Ovary (tissue), 9 donors: ENCODE measurements around the gene HIBADH. TPM values are rescaled to one million over a fixed set of nuclear protein-coding genes. Genes with fewer than 3 reads are reported as not detected.

Experiments used
- DNase-seq, 5 donors: peaks; one replicate each; pipeline ENCODE4 v3.0.0-alpha.2; 2019 to 2020
- H3K27ac ChIP-seq, 2 donors: fragments of 200-600 bp; one replicate each; pipeline versions ENCODE4 v1.5.1 to v1.8.0; 2019 to 2022
- H3K27me3 ChIP-seq: fragments of 200-600 bp; one replicate; pipeline ENCODE4 v1.8.0; 2022
- H3K36me3 ChIP-seq: fragments of 200-600 bp; sonication (generic); one replicate; pipeline ENCODE4 v1.5.1; 2019
- H3K4me1 ChIP-seq: one replicate; pipeline ENCODE4 v1.8.1; 2013; ENCODE audit warnings: mild to moderate bottlenecking, moderate library complexity; ENCODE audit not compliant: insufficient read depth
- H3K4me3 ChIP-seq: fragments of 200-600 bp; sonication (generic); one replicate; pipeline ENCODE4 v1.5.1; 2017
- H3K9me3 ChIP-seq, 2 donors: fragments of 200-600 bp in 1 of 2; sonication (generic) in 1 of 2; one replicate each; pipeline versions ENCODE4 v1.5.1 to v1.8.1; 2013 to 2019; ENCODE audit warnings: mild to moderate bottlenecking in 1 of 2, moderate library complexity in 1 of 2
- EP300 ChIP-seq: sonication (generic); formaldehyde crosslinking; IDR thresholded peaks from one replicate; pipeline ENCODE4 v1.6.1; 2017; ENCODE audit warnings: antibody characterized with exemption
- POLR2A ChIP-seq: fragments of 450-650 bp; IDR thresholded peaks from one replicate; pipeline ENCODE4 v1.6.1; 2017; ENCODE audit warnings: antibody characterized with exemption, mild to moderate bottlenecking, moderate library complexity
- WGBS, 3 donors: extraction: QIAGEN DNeasy Blood & Tissue Kit in 1 of 3; methylation state at CpG; one replicate each; pipeline versions ENCODE4 v1.1.5 to v1.1.7; 2013 to 2017; 5-methylcytosine and 5-hydroxymethylcytosine counted together
- intact Hi-C, 4 donors: fragments of 100-400 bp; cut with DNase I; formaldehyde crosslinking; loops; one replicate each; pipeline versions ENCODE4 v1.11.0 to v1.15.1; 2022 to 2023
- polyA plus RNA-seq, 2 donors: library from polyadenylated mRNA; stranded (reverse); fragments of 200-250 nt in 1 of 2; fragments of 350-450 nt in 1 of 2; fragmentation: Illumina TruSeq in 1 of 2; extraction: RNeasy Lipid Tissue Mini Kit (QIAGEN cat#74804) in 1 of 2; gene quantifications; one replicate each; pipeline ENCODE4 v1.2.3, GENCODE V29; 2013 to 2014
- total RNA-seq, 7 donors: library from RNA; depleted of rRNA in 2 of 7; stranded (reverse); fragments of >200 nt in 2 of 7; fragmentation: NEBNext Ultra II Directional in 3 of 7; extraction: Animal tissue kit (Norgen Biotek cat#: 25700) in 3 of 7; gene quantifications; one replicate each; pipeline versions ENCODE4 v1.1.0 to v1.2.4, GENCODE V29; 2016 to 2023
- TF ChIP-seq, protein P1 (sequence below), 3 donors: fragments of 450-650 bp in 2 of 3; fragments of 200-600 bp in 1 of 3; IDR thresholded peaks; one replicate each; pipeline versions ENCODE4 v1.5.1 to v1.8.0; 2016 to 2022; ENCODE audit warnings: antibody characterized with exemption in 3 of 3, mild to moderate bottlenecking in 1 of 3
- donor health status: DM: no; HTN: no; CAD: no; lungs with moderate emphysema.
- donor health status: DM: no; HTN: no; CAD: no.
- donor health status: Bipolar disorder and iron deficiency.
- donor health status: DM: yes; HTN: yes; CAD: no.
- donor health status: DM: no; HTN: no; CAD: no.
- donor health status: DM: yes; HTN: yes; CAD: no.

HIBADH gene
- total and polyA plus RNA-seq, 9 donors = 24.4 to 76.0 (median 36.9) TPM

DNA sequence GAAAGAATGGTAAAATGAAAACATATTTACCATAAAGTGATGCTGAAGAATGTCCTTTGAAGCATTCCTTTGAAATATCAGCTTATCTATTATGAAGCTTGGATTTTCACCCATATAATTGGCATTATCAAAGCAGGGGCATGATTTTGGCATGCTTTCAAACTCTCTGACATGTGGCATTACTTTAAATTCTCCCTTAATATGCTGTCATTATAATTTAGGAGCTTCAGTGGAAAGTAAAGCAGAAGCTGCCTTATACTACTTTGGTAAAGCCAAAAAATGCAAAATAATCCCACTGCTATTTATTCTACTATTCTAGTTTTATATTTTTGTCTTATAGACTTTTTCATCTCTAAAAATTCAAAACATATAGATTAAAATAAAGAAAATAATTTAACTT is 28.0 kb upstream of the HIBADH start:
- no peak for DNase-seq
- no peaks in the 10 kb centered on the region for H3K4me1 ChIP-seq

GRCh38 chr7:27689591-27690164 is 27.0 kb upstream of the HIBADH start:
- no peak overlapping the region for H3K27ac ChIP-seq
- TF ChIP-seq, protein P1, sequence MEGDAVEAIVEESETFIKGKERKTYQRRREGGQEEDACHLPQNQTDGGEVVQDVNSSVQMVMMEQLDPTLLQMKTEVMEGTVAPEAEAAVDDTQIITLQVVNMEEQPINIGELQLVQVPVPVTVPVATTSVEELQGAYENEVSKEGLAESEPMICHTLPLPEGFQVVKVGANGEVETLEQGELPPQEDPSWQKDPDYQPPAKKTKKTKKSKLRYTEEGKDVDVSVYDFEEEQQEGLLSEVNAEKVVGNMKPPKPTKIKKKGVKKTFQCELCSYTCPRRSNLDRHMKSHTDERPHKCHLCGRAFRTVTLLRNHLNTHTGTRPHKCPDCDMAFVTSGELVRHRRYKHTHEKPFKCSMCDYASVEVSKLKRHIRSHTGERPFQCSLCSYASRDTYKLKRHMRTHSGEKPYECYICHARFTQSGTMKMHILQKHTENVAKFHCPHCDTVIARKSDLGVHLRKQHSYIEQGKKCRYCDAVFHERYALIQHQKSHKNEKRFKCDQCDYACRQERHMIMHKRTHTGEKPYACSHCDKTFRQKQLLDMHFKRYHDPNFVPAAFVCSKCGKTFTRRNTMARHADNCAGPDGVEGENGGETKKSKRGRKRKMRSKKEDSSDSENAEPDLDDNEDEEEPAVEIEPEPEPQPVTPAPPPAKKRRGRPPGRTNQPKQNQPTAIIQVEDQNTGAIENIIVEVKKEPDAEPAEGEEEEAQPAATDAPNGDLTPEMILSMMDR (IDR thresholded peaks at IDR 0.05) = no peak
- 95 to 100% (median 97%) methylated on average over 1 of the region's 1 CpG for WGBS, 3 donors
- H3K4me1 ChIP-seq = no peaks in the 10 kb centered on the region
- intact Hi-C loops = no loop called here
- H3K36me3 ChIP-seq = no peaks in the 10 kb centered on the region
- DNase-seq = no peak
- H3K4me3 ChIP-seq = no peak overlapping the region
- H3K9me3 ChIP-seq = no peaks in the 10 kb centered on the region
- no peaks in the 10 kb centered on the region for H3K27me3 ChIP-seq

More for the DNA sequence above, 28.0 kb upstream of the HIBADH start:
- Histone ChIP-seq H3K4me3 (no peak overlapping the region), H3K27ac (no peak overlapping the region), H3K36me3 (no peaks in the 10 kb centered on the region), H3K9me3 (no peaks in the 10 kb centered on the region), H3K27me3 (no peaks in the 10 kb centered on the region)
- TF ChIP-seq POLR2A = no peak
- TF ChIP-seq, protein P1 (IDR thresholded peaks at IDR 0.05) = no peak
- no peak for TF ChIP-seq EP300
- intact Hi-C loops = no loop called here

DNA sequence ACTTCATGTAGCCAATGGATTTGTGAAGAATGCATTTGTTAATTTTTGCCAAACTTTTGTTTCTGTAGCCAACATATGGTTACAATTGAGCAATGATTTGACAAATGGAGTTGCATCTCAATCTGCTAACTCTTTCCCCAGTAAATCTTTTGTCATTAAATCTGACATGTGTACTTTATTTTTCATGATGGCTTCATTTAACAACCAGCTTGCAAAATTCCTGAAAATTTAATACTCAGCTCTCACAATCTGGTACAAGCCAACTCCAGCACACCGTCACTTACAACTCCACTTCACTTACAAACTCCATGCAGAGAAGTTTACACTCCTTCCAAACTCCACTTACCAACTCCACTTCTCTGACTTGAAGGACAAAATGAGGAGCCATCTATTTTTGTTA is 26.5 kb upstream of the HIBADH start:
- H3K36me3 ChIP-seq = no peaks in the 10 kb centered on the region
- TF ChIP-seq EP300 (no peak), POLR2A (no peak)
- TF ChIP-seq, protein P1 (IDR thresholded peaks at IDR 0.05) = no peak
- 90 to 98% (median 98%) methylated on average over 1 of the region's 1 CpG for WGBS, 3 donors

DNA sequence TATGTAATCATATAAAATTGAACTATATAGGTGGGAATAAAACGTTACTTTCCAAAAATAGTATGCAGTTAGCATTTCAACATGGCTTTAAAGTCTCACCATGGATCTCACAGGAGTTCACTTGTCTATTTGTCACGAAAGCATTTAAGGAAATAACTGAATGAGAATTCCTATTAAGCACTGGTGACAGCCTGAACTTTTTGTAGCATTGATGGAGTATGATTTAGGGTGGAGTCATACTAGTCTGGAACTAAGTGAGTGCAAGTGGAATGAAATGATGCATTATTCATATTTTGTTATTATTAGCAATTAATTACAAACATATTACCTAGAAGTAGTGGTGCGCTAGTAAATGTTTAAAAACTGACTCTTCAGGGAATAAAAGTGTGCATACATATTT is 26.0 kb upstream of the HIBADH start:
- H3K4me3 ChIP-seq = no peak overlapping the region
- TF ChIP-seq, protein P1 (IDR thresholded peaks at IDR 0.05) = no peak
- TF ChIP-seq POLR2A (no peak), EP300 (no peak)
- H3K4me1 ChIP-seq = no peaks in the 10 kb centered on the region
- H3K36me3 ChIP-seq = no peaks in the 10 kb centered on the region
- H3K9me3 ChIP-seq = no peaks in the 10 kb centered on the region
- DNase-seq = no peak
- 83 to 90% (median 88%) methylated on average over 3 of the region's 3 CpGs for WGBS, 3 donors
- no peaks in the 10 kb centered on the region for H3K27me3 ChIP-seq
- no peak overlapping the region for H3K27ac ChIP-seq
- intact Hi-C loops = no loop called here

More for the DNA sequence above, 26.5 kb upstream of the HIBADH start:
- Histone ChIP-seq H3K4me1 (no peaks in the 10 kb centered on the region), H3K27me3 (no peaks in the 10 kb centered on the region), H3K9me3 (no peaks in the 10 kb centered on the region), H3K4me3 (no peak overlapping the region), H3K27ac (no peak overlapping the region)
- intact Hi-C loops = no loop called here
- DNase-seq = no peak
